HG02678 (cell line): Measurements from ENCODE around the gene DDX5.
A peak's percentile ranks its signal among the peaks of the same experiment; 100 is the strongest.

Experiments used
- ATAC-seq: cut with Tn5 transposase; IDR thresholded peaks from one replicate; pipeline ENCODE4 v1.9.1; 2021; ENCODE audit warnings: mild to moderate bottlenecking, moderate library complexity; ENCODE audit not compliant: unreplicated experiment

Gene DDX5

GRCh38 chr17:64506201-64506575 lies at the start of gene DDX5:
DDX5 (minus strand) TSS chr17:64506289; CDS start chr17:64506119, 170 bp downstream.
- peak; percentile 71 for ATAC-seq

GRCh38 chr17:64555281-64555680 lies 49.2 kb upstream of the DDX5 start:
- ATAC-seq = no peak

- ATAC-seq = no peak
Observed at GRCh38 chr17:64554028-64554637, 48.0 kb upstream of the DDX5 start.

- no peak for ATAC-seq
Observed at GRCh38 chr17:64551461-64551860, 45.4 kb upstream of the DDX5 start.

GRCh38 chr17:64547319-64547718 lies 41.2 kb upstream of the DDX5 start:
- ATAC-seq = no peak

GRCh38 chr17:64546716-64547115 lies 40.6 kb upstream of the DDX5 start:
- no peak for ATAC-seq

- ATAC-seq = no peak
Observed at GRCh38 chr17:64544742-64545141, 38.7 kb upstream of the DDX5 start.

- ATAC-seq = no peak
Observed at GRCh38 chr17:64540118-64540776, 34.2 kb upstream of the DDX5 start.

- ATAC-seq = no peak
Observed at GRCh38 chr17:64538508-64539130, 32.5 kb upstream of the DDX5 start.

GRCh38 chr17:64537488-64537887 lies 31.4 kb upstream of the DDX5 start:
- ATAC-seq = no peak

- ATAC-seq = no peak
Observed at GRCh38 chr17:64536913-64537312, 30.8 kb upstream of the DDX5 start.

- ATAC-seq = no peak
Observed at GRCh38 chr17:64535357-64535756, 29.3 kb upstream of the DDX5 start.

- no peak for ATAC-seq
Observed at GRCh38 chr17:64534187-64534586, 28.1 kb upstream of the DDX5 start.

- no peak for ATAC-seq
Observed at GRCh38 chr17:64533784-64534183, 27.7 kb upstream of the DDX5 start.

- ATAC-seq = no peak
Observed at GRCh38 chr17:64532409-64532808, 26.3 kb upstream of the DDX5 start.

- ATAC-seq = no peak
Observed at GRCh38 chr17:64531955-64532371, 25.9 kb upstream of the DDX5 start.

GRCh38 chr17:64529221-64529620 lies 23.1 kb upstream of the DDX5 start:
- ATAC-seq = no peak

GRCh38 chr17:64527914-64528313 lies 21.8 kb upstream of the DDX5 start:
- no peak for ATAC-seq

GRCh38 chr17:64520359-64520758 lies 14.3 kb upstream of the DDX5 start:
- no peak for ATAC-seq

GRCh38 chr17:64519601-64520000 lies 13.5 kb upstream of the DDX5 start:
- ATAC-seq = no peak

GRCh38 chr17:64515829-64516228 lies 9.7 kb upstream of the DDX5 start:
- ATAC-seq = no peak

GRCh38 chr17:64515419-64515818 lies 9.3 kb upstream of the DDX5 start:
- ATAC-seq = no peak
